Neuronal stem cell (in vitro differentiated cells): ENCODE measurements around the gene ROBO2.

Source experiments
- DNase-seq: peaks from one replicate; pipeline ENCODE4 v3.0.0-alpha.2; 2013; ENCODE audit warnings: low spot score
- H2AFZ ChIP-seq: one replicate; pipeline ENCODE4 v1.6.1; 2013; ENCODE audit warnings: mild to moderate bottlenecking, low read length, inconsistent platforms
- H2AK5ac ChIP-seq: 2 replicates; pipeline ENCODE4 v1.6.1; 2013; ENCODE audit warnings: low read depth, mild to moderate bottlenecking, inconsistent platforms, low read length, moderate library complexity, mixed read lengths
- H2BK120ac ChIP-seq: 2 replicates; pipeline ENCODE4 v1.6.1; 2013; ENCODE audit warnings: low read depth, mild to moderate bottlenecking, inconsistent platforms, low read length, moderate library complexity, mixed read lengths
- H2BK12ac ChIP-seq: one replicate; pipeline ENCODE4 v1.6.1; 2013; ENCODE audit warnings: low read length, inconsistent platforms
- H2BK15ac ChIP-seq: 2 replicates; pipeline ENCODE4 v1.6.1; 2013; ENCODE audit warnings: mild to moderate bottlenecking, low read length, inconsistent platforms, mixed read lengths
- H2BK5ac ChIP-seq: one replicate; pipeline ENCODE4 v1.6.1; 2013; ENCODE audit warnings: inconsistent platforms, mild to moderate bottlenecking, low read length, moderate library complexity
- H3K14ac ChIP-seq: one replicate; pipeline ENCODE4 v1.6.1; 2013; ENCODE audit warnings: low read length, inconsistent platforms
- H3K18ac ChIP-seq: 2 replicates; pipeline ENCODE4 v1.6.1; 2013; ENCODE audit warnings: low read length, inconsistent platforms
- H3K23ac ChIP-seq: 2 replicates; pipeline ENCODE4 v1.6.1; 2013; ENCODE audit warnings: low read depth, mild to moderate bottlenecking, mixed read lengths, low read length, inconsistent platforms; ENCODE audit not compliant: poor library complexity
- H3K27ac ChIP-seq: replicated peaks from 3 replicates; pipeline ENCODE4 v1.5.1; 2013; ENCODE audit warnings: low read length, inconsistent platforms
- H3K27me3 ChIP-seq, 3 experiments: 2 replicates each; pipeline ENCODE4 v1.6.1; 2013; ENCODE audit warnings: low read length in 3 of 3, mild to moderate bottlenecking in 2 of 3, inconsistent platforms in 1 of 3, low read depth in 1 of 3, mixed read lengths in 1 of 3, moderate library complexity in 1 of 3; ENCODE audit not compliant: control insufficient read depth in 3 of 3, insufficient read depth in 3 of 3
- H3K36me3 ChIP-seq, 2 donors: replicated peaks in 1 of 2; 2 replicates each; pipeline ENCODE4 v1.6.1; 2013; ENCODE audit warnings: low read length in 2 of 2; ENCODE audit not compliant: control insufficient read depth in 2 of 2, insufficient read depth in 2 of 2
- H3K4ac ChIP-seq: 2 replicates; pipeline ENCODE4 v1.6.1; 2013; ENCODE audit warnings: inconsistent platforms, mild to moderate bottlenecking, low read length, moderate library complexity
- H3K4me1 ChIP-seq, 2 donors: 1 replicate in 1 of 2; 2 replicates in 1 of 2; pipeline ENCODE4 v1.6.1; 2013; ENCODE audit warnings: low read length in 2 of 2, low read depth in 1 of 2; ENCODE audit not compliant: control insufficient read depth in 2 of 2, insufficient read depth in 1 of 2
- H3K4me2 ChIP-seq: one replicate; pipeline ENCODE4 v1.6.1; 2013; ENCODE audit warnings: mild to moderate bottlenecking, low read length, inconsistent platforms; ENCODE audit not compliant: insufficient read depth, poor library complexity, severe bottlenecking
- H3K4me3 ChIP-seq, 2 donors: 2 replicates each; pipeline ENCODE4 v1.5.1; 2013; ENCODE audit warnings: low read length in 2 of 2, mild to moderate bottlenecking in 2 of 2, inconsistent platforms in 1 of 2, moderate library complexity in 1 of 2
- H3K79me1 ChIP-seq: one replicate; pipeline ENCODE4 v1.6.1; 2013; ENCODE audit warnings: low read depth, mild to moderate bottlenecking, inconsistent platforms, low read length, moderate library complexity
- H3K9ac ChIP-seq: one replicate; pipeline ENCODE4 v1.6.1; 2013; ENCODE audit warnings: mild to moderate bottlenecking, low read depth, low read length, inconsistent platforms; ENCODE audit not compliant: poor library complexity
- H3K9me3 ChIP-seq, 2 donors: replicated peaks in 1 of 2; 2 replicates each; pipeline versions ENCODE3 to v1.6.1; 2013; ENCODE audit warnings: low read length in 2 of 2, mild to moderate bottlenecking in 2 of 2, inconsistent platforms in 1 of 2, low read depth in 1 of 2, mixed read lengths in 1 of 2, moderate library complexity in 1 of 2; ENCODE audit not compliant: control insufficient read depth in 2 of 2, insufficient read depth in 1 of 2
- H4K8ac ChIP-seq: one replicate; pipeline ENCODE4 v1.6.1; 2013; ENCODE audit warnings: low read depth, mild to moderate bottlenecking, inconsistent platforms, low read length, moderate library complexity
- H4K91ac ChIP-seq: one replicate; pipeline ENCODE4 v1.6.1; 2013; ENCODE audit warnings: low read length, low read depth, mild to moderate bottlenecking, inconsistent platforms; ENCODE audit not compliant: poor library complexity
- WGBS, 2 donors: extraction: QIAGEN DNeasy Blood & Tissue Kit; methylation state at CpG; one replicate each; pipeline ENCODE4 v1.1.7; 2013; ENCODE audit warnings: missing lambda C conversion rate in 2 of 2, mixed read lengths in 1 of 2; ENCODE audit not compliant: insufficient read length in 2 of 2, insufficient replicate concordance in 1 of 2; ENCODE audit errors: extremely low coverage in 2 of 2; 5-methylcytosine and 5-hydroxymethylcytosine counted together

Gene ROBO2

GRCh38 chr3:77535116-77535515 lies 495.2 kb downstream of the ROBO2 start:
- Histone ChIP-seq H3K27me3 (no peaks in the 10 kb centered on the region), H2AK5ac (no peak overlapping the region), H3K27ac (no peak overlapping the region), H3K4me1 (peaks cover 0 to 2% of the 10 kb centered on the region in 2 donors), H3K9ac (no peak overlapping the region), H3K23ac (no peak overlapping the region), H3K14ac (no peak overlapping the region), H4K91ac (no peak overlapping the region), H3K9me3 (no peaks in the 10 kb centered on the region), H3K4me3 (no peak overlapping the region), H2AFZ (no peak overlapping the region), H2BK120ac (no peak overlapping the region), H4K8ac (no peak overlapping the region), H3K18ac (no peak overlapping the region), H3K4me2 (no peak overlapping the region), H3K36me3 (no peaks in the 10 kb centered on the region), H2BK5ac (no peak overlapping the region), H3K79me1 (no peaks in the 10 kb centered on the region), H2BK12ac (no peak overlapping the region), H3K4ac (no peak overlapping the region), H2BK15ac (no peak overlapping the region)
- no peak for DNase-seq
- WGBS, 2 donors = no CpG with 5 or more reads among the region's 2 CpGs

- Histone ChIP-seq H2BK15ac (no peak overlapping the region), H3K27me3 (no peaks in the 10 kb centered on the region), H3K23ac (no peak overlapping the region), H3K9me3 (no peaks in the 10 kb centered on the region), H2BK5ac (no peak overlapping the region), H2BK12ac (no peak overlapping the region), H3K18ac (no peak overlapping the region), H2AK5ac (no peak overlapping the region), H3K4me2 (no peak overlapping the region), H2AFZ (no peak overlapping the region), H4K8ac (no peak overlapping the region), H2BK120ac (no peak overlapping the region), H3K4me3 (no peak overlapping the region), H3K27ac (no peak overlapping the region), H3K14ac (no peak overlapping the region), H3K36me3 (no peaks in the 10 kb centered on the region), H3K4me1 (peaks cover 3 to 4% of the 10 kb centered on the region in 2 donors), H3K79me1 (no peaks in the 10 kb centered on the region), H3K4ac (no peak overlapping the region), H3K9ac (no peak overlapping the region), H4K91ac (no peak overlapping the region)
- WGBS, 2 donors = no CpG with 5 or more reads among the region's 3 CpGs
- DNase-seq = no peak
Observed at GRCh38 chr3:77536038-77536775, 496.3 kb downstream of the ROBO2 start.

GRCh38 chr3:77539014-77539413 lies 499.1 kb downstream of the ROBO2 start:
- Histone ChIP-seq H3K18ac (no peak overlapping the region), H3K14ac (no peak overlapping the region), H2BK15ac (no peak overlapping the region), H2BK120ac (no peak overlapping the region), H3K4me1 (peaks cover 3 to 4% of the 10 kb centered on the region in 2 donors), H3K4me3 (no peak overlapping the region), H3K9ac (no peak overlapping the region), H2BK12ac (no peak overlapping the region), H2BK5ac (no peak overlapping the region), H4K8ac (no peak overlapping the region), H3K9me3 (no peaks in the 10 kb centered on the region), H3K27me3 (no peaks in the 10 kb centered on the region), H3K4me2 (no peak overlapping the region), H4K91ac (no peak overlapping the region), H3K79me1 (no peaks in the 10 kb centered on the region), H3K27ac (no peak overlapping the region), H3K23ac (no peak overlapping the region), H3K36me3 (no peaks in the 10 kb centered on the region), H3K4ac (no peak overlapping the region), H2AK5ac (no peak overlapping the region), H2AFZ (no peak overlapping the region)
- DNase-seq = no peak
- WGBS, 2 donors = no CpG with 5 or more reads among the region's 11 CpGs

GRCh38 chr3:77539677-77540076 lies 499.8 kb downstream of the ROBO2 start:
- Histone ChIP-seq H3K27ac (no peak overlapping the region), H3K4ac (no peak overlapping the region), H4K91ac (no peak overlapping the region), H3K36me3 (no peaks in the 10 kb centered on the region), H3K4me3 (no peak overlapping the region), H3K9me3 (no peaks in the 10 kb centered on the region), H2AK5ac (no peak overlapping the region), H3K9ac (no peak overlapping the region), H3K79me1 (no peaks in the 10 kb centered on the region), H2BK120ac (no peak overlapping the region), H3K27me3 (no peaks in the 10 kb centered on the region), H2AFZ (no peak overlapping the region), H3K14ac (no peak overlapping the region), H2BK5ac (no peak overlapping the region), H4K8ac (no peak overlapping the region), H3K4me1 (peaks cover 3 to 4% of the 10 kb centered on the region in 2 donors), H3K23ac (no peak overlapping the region), H2BK12ac (no peak overlapping the region), H3K18ac (no peak overlapping the region), H2BK15ac (no peak overlapping the region), H3K4me2 (no peak overlapping the region)
- DNase-seq = no peak
- WGBS, 2 donors = no CpG with 5 or more reads among the region's 2 CpGs
